LNCaP clone FGC (cell line): Measurements from ENCODE around the gene PANX2.
A peak's percentile ranks its signal among the peaks of the same experiment; 100 is the strongest.

ENCODE experiments used
- DNase-seq: peaks from one replicate; pipeline ENCODE4 v3.0.0-alpha.2; 2011; ENCODE audit warnings: low read depth
- H3K4me3 ChIP-seq: 2 replicates; pipeline ENCODE4 v1.5.1; 2011; ENCODE audit warnings: mild to moderate bottlenecking, low read depth, low read length, control low read depth
- CTCF ChIP-seq: IDR thresholded peaks from 2 replicates; pipeline ENCODE4 v1.5.1; 2012; ENCODE audit warnings: mild to moderate bottlenecking; ENCODE audit not compliant: control insufficient read depth, insufficient read depth; ENCODE audit errors: extremely low read depth

PANX2 gene

GRCh38 chr22:50217543-50218152 lies 47.1 kb downstream of the PANX2 start:
- no peak overlapping the region for H3K4me3 ChIP-seq
- no peak for TF ChIP-seq CTCF
- no peak for DNase-seq

GRCh38 chr22:50218153-50218995 lies 47.8 kb downstream of the PANX2 start:
- no peak overlapping the region for H3K4me3 ChIP-seq
- no peak for TF ChIP-seq CTCF
- DNase-seq, result no peak

GRCh38 chr22:50218996-50219727 lies 48.6 kb downstream of the PANX2 start:
- no peak overlapping the region for H3K4me3 ChIP-seq
- no peak for TF ChIP-seq CTCF
- DNase-seq, result peak; percentile 96

GRCh38 chr22:50219800-50220602 lies 49.5 kb downstream of the PANX2 start:
- DNase-seq, result no peak
- H3K4me3 ChIP-seq, result no peak overlapping the region
- TF ChIP-seq CTCF, result no peak

DNA sequence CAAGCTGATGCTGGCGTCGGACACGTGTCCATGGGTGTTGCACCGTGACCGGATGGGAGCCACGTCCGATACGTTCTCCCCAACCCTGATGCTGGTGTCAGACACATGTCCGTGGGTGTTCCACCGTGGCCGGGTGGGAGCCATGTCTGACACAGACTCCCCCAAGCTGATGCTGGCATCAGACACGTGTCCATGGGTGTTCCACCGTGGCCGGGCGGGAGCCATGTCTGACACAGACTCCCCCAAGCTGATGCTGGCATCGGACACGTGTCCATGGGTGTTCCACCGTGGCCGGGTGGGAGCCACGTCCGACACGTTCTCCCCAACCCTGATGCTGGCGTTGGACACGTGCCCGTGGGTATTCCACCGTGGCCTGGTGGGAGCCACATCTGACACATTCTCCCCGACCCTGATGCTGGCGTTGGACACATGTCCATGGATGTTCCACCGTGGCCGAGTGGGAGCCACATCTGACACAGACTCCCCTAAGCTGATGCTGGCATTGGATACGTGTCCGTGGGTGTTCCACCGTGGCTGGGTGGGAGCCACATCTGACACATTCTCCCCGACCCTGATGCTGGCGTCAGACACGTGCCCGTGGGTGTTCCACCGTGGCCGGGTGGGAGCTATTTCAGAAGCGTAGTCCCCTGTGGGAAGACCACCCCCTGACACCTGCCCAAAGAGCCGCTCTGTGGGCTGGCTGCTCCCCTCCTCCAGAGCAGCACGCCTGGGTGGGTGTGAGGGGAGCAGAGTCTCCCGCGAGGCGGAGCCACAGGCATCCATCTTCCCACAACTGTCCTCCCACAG lies 50.3 kb downstream of the PANX2 start:
- no peak overlapping the region for H3K4me3 ChIP-seq
- no peak for DNase-seq
- TF ChIP-seq CTCF, result no peak
